H1 (cell line): Measurements from ENCODE around the gene ACAT2.

Source experiments
- CTCF ChIP-seq, 3 experiments: IDR thresholded peaks; 1 replicate in 2 of 3; 2 replicates in 1 of 3; pipeline versions ENCODE4 v1.5.1 to v1.6.1; 2011; ENCODE audit warnings: low read length in 3 of 3, mild to moderate bottlenecking in 3 of 3, inconsistent platforms in 2 of 3, low read depth in 1 of 3, moderate library complexity in 1 of 3; ENCODE audit not compliant: insufficient read depth in 1 of 3; ENCODE audit errors: control extremely low read depth in 1 of 3
- EZH2 ChIP-seq: fragments of 200-600 bp; sonication (generic); IDR thresholded peaks from 2 replicates; pipeline ENCODE4 v1.7.1; 2012; ENCODE audit warnings: low read depth, mild to moderate bottlenecking, moderate library complexity, low read length, inconsistent platforms; ENCODE audit not compliant: severe bottlenecking
- GABPA ChIP-seq: IDR thresholded peaks from 2 replicates; pipeline ENCODE4 v1.6.1; 2011; ENCODE audit warnings: mild to moderate bottlenecking, low read length, moderate library complexity, borderline replicate concordance; ENCODE audit not compliant: insufficient read depth
- GTF2F1 ChIP-seq: IDR thresholded peaks from 2 replicates; pipeline ENCODE4 v1.6.1; 2012; ENCODE audit warnings: low read depth, low read length, improper control_type of control experiment, borderline replicate concordance
- JUN ChIP-seq: IDR thresholded peaks from 2 replicates; pipeline ENCODE4 v1.6.1; 2011; ENCODE audit warnings: low read depth, mild to moderate bottlenecking, improper control_type of control experiment, low read length
- POLR2A ChIP-seq, 2 experiments: IDR thresholded peaks; 1 replicate in 1 of 2; 2 replicates in 1 of 2; pipeline ENCODE4 v1.6.1; 2011; ENCODE audit warnings: low read depth in 2 of 2, low read length in 2 of 2, mild to moderate bottlenecking in 2 of 2; ENCODE audit errors: control extremely low read depth in 1 of 2
- POLR2AphosphoS5 ChIP-seq: IDR thresholded peaks from 2 replicates; pipeline ENCODE4 v1.6.1; 2011; ENCODE audit warnings: low read depth, low read length
- RAD21 ChIP-seq, 2 experiments: IDR thresholded peaks in 1 of 2; conservative IDR thresholded peaks in 1 of 2; 2 replicates each; pipeline ENCODE4 v1.6.1; 2011; ENCODE audit warnings: low read depth in 2 of 2, low read length in 2 of 2, improper control_type of control experiment in 1 of 2, inconsistent platforms in 1 of 2, mild to moderate bottlenecking in 1 of 2, moderate library complexity in 1 of 2
- SAP30 ChIP-seq: fragments of 300-600 bp; sonication (generic); IDR thresholded peaks from 2 replicates; pipeline ENCODE4 v1.7.1; 2012; ENCODE audit warnings: low read length, moderate library complexity, mild to moderate bottlenecking, inconsistent platforms; ENCODE audit not compliant: insufficient read depth, insufficient replicate concordance
- SUZ12 ChIP-seq: fragments of 200-600 bp; sonication (generic); IDR thresholded peaks from 2 replicates; pipeline ENCODE4 v1.6.1; 2012; ENCODE audit warnings: mild to moderate bottlenecking, inconsistent platforms, low read length, moderate library complexity, mixed read lengths
- TEAD4 ChIP-seq: IDR thresholded peaks from 2 replicates; pipeline ENCODE4 v1.6.1; 2012; ENCODE audit warnings: low read depth, low read length, inconsistent platforms, mixed read lengths
- TF ChIP-seq, protein P1 (sequence below): IDR thresholded peaks from 2 replicates; pipeline ENCODE4 v1.6.1; 2012; ENCODE audit warnings: inconsistent platforms

DNA sequence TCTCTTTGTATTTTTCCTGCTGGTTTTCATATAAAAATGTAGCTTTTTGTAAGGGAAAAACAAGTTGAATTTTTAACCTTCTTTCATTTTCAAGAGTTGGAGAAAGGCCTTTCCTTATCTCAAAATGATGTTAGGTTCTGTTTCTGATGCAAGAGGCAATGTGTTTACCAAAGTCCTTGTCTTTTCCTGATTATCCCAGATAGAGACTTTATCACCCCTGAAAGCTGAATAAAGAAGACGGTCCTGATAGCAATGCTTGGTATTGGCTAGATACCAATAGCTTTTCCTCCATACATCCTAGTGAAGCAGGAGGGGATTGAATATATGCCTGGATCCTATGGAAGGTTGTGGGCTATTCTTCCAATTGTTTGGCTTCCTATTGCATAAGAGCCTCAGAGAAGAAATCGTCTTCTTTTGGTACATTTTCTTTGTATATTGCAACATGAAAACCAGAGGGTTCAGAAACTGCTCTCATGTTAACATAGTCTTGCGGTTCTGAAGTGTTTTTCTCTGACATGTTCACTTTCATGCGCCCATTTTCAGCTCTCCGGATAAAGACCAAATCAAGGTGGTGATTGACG is 43.7 kb downstream of the ACAT2 start:
- TF ChIP-seq POLR2A (IDR thresholded peaks at IDR 0.05; ENCODE audit: control extremely low read depth in 1 of 2, low read depth in 2 of 2, low read length in 2 of 2) (no peak), GTF2F1 (no peak), CTCF (IDR thresholded peaks at IDR 0.05; ENCODE audit: control extremely low read depth in 1 of 3, insufficient read depth in 1 of 3, low read depth in 1 of 3, low read length in 3 of 3) (no peak), SUZ12 (no peak), EZH2 (no peak), JUN (no peak), RAD21 (IDR thresholded peaks at IDR 0.05 in 1 of 2, conservative IDR thresholded peaks at IDR 0.05 in 1 of 2; ENCODE audit: low read depth in 2 of 2, low read length in 2 of 2) (no peak), SAP30 (no peak), GABPA (no peak), POLR2AphosphoS5 (no peak), TEAD4 (no peak)
- TF ChIP-seq, protein P1, sequence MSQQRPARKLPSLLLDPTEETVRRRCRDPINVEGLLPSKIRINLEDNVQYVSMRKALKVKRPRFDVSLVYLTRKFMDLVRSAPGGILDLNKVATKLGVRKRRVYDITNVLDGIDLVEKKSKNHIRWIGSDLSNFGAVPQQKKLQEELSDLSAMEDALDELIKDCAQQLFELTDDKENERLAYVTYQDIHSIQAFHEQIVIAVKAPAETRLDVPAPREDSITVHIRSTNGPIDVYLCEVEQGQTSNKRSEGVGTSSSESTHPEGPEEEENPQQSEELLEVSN = no peak
